Measurements from ENCODE around the gene IL32.
A peak's percentile ranks its signal among the peaks of the same experiment; 100 is the strongest.

The IL32 gene

DNA sequence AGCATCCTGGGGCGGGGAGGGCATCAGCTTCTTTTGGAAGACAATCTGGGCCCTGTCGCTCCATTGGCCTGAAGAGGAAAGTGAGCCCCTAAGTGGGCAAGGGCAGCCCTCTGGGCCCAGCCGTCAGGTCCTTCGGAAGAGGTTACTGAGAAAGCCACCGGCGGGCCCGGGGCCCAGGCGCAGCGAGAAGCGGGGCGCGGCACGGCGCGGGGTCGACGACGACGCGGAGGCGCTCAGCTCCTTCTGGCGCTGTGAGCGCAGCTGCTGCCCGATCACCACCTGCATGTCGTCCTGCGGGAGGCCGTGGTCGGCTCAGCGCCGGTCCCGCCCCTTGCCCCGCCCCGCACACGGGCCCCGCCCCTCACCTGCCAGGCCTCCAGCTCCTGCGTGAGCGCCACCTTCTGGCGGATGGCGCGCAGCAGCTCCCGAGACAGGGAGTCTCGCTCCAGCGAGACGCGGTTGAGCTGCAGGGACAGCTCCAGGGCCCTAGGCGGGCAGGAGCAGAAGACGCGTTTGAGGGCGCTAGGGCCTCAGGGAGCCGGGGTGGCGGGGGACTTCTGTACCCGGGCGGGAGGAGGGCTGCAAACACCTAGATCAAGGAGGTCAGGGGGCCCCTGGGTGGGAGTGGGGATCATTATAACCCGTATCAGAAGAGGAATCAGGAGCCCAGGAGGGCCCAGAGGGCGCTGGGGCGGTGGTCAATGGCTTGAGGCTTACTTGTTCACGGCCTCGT is 37.3 kb upstream of the IL32 start:
- TF ChIP-seq, protein P1, sequence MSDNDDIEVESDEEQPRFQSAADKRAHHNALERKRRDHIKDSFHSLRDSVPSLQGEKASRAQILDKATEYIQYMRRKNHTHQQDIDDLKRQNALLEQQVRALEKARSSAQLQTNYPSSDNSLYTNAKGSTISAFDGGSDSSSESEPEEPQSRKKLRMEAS (IDR thresholded peaks at IDR 0.05) = peak; percentile 73; the same call in 1 of the 2 replicates
- TF ChIP-seq EGR1 (IDR thresholded peaks at IDR 0.05) = no peak
- no peak for TF ChIP-seq EP300 (IDR thresholded peaks at IDR 0.05; ENCODE audit: borderline replicate concordance)
- TF ChIP-seq NFIC (IDR thresholded peaks at IDR 0.05) = no peak
- TF ChIP-seq CEBPB (IDR thresholded peaks at IDR 0.05) = no peak
- TF ChIP-seq TCF12 (IDR thresholded peaks at IDR 0.05; ENCODE audit: low read depth) = peak; percentile 26; the same call in 1 of the 2 replicates
- TF ChIP-seq RAD21 (IDR thresholded peaks at IDR 0.05; ENCODE audit: low read depth) = peak; percentile 69

DNA sequence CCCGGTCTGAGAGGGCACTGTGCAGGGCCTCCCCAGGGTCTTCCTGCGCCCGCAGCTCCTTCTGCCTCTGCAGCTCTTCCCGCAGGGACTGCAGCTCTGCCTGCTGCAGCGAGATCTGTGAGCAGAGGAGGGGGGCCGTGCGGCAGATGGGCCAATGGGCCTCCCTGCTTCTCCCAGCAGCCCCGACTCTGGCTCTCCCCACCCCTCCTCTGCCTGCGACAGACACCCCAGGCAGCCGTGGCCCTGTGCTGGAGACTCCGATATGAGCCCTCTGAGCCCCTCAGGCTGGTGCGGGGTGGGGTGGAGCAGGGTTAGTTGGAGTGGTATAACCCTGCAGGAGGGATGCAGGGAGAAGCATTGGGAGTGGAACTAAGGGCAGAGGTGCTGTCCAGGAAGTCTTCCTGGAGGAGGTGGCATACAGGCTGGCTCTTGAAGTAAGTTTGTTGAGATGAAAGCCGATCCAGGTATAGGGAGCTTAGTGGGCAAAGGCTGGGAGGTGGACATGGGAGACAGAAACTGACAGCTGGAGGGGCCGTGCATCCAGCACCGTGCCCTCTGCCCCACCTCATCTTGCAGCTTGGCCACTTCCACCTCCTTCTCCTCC is 36.6 kb upstream of the IL32 start:
- no peak for TF ChIP-seq NFIC (IDR thresholded peaks at IDR 0.05)
- no peak for TF ChIP-seq TCF12 (IDR thresholded peaks at IDR 0.05; ENCODE audit: low read depth)
- TF ChIP-seq ZBTB7A (IDR thresholded peaks at IDR 0.05; ENCODE audit: low read depth) = no peak
- TF ChIP-seq EGR1 (IDR thresholded peaks at IDR 0.05) = no peak
- TF ChIP-seq, protein P2, sequence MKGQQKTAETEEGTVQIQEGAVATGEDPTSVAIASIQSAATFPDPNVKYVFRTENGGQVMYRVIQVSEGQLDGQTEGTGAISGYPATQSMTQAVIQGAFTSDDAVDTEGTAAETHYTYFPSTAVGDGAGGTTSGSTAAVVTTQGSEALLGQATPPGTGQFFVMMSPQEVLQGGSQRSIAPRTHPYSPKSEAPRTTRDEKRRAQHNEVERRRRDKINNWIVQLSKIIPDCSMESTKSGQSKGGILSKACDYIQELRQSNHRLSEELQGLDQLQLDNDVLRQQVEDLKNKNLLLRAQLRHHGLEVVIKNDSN (IDR thresholded peaks at IDR 0.05) = no peak
- no peak for TF ChIP-seq FOXM1 (IDR thresholded peaks at IDR 0.05; ENCODE audit: borderline replicate concordance, low read depth)
- no peak for TF ChIP-seq YY1 (IDR thresholded peaks at IDR 0.05; ENCODE audit: low read depth)
- no peak for TF ChIP-seq TEAD4 (IDR thresholded peaks at IDR 0.05)
- TF ChIP-seq CREB1 (IDR thresholded peaks at IDR 0.05; ENCODE audit: low read depth) = no peak
- no peak for TF ChIP-seq TAF1 (IDR thresholded peaks at IDR 0.05; ENCODE audit: low read depth)
- TF ChIP-seq, protein P1 (IDR thresholded peaks at IDR 0.05) = no peak
- no peak for TF ChIP-seq RAD21 (IDR thresholded peaks at IDR 0.05; ENCODE audit: low read depth)
- TF ChIP-seq EP300 (IDR thresholded peaks at IDR 0.05; ENCODE audit: borderline replicate concordance) = no peak
- TF ChIP-seq CEBPB (IDR thresholded peaks at IDR 0.05) = no peak

DNA sequence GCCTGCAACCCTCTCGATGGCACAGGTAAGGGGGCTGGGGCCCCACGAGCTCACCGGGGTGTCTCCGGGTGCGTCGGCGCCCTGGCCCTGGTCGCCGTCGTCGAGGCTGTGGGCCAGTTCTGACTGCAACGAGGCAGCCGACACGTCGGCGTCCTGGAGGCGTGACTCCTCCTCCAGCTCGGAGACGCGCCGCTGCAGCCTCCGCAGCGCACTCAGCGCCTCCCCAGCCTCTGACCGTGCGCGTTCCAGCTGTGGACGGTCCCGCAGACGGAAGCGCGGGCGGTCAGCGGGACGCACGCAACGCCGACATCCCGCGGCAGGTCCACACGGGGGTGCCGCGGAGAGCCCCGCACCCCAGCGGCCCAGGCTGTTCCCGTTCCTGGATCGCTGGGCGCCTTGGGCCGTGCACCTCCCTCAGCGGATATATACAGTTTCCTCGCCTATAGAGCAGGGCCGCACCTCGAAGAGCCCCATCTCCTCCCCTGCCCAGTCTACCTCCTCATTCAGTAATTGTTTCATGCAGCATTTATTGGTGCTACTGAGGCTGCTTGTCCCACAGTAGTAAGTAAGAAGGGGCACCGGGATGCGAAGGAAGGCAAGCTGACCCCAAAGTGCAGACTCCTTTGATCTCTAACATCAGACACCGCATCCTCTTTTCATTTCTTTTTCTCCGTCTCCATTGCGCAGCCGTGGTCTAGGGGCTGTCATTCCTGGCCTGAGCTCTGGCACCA is 35.8 kb upstream of the IL32 start:
- TF ChIP-seq EGR1 (IDR thresholded peaks at IDR 0.05) = no peak

DNA sequence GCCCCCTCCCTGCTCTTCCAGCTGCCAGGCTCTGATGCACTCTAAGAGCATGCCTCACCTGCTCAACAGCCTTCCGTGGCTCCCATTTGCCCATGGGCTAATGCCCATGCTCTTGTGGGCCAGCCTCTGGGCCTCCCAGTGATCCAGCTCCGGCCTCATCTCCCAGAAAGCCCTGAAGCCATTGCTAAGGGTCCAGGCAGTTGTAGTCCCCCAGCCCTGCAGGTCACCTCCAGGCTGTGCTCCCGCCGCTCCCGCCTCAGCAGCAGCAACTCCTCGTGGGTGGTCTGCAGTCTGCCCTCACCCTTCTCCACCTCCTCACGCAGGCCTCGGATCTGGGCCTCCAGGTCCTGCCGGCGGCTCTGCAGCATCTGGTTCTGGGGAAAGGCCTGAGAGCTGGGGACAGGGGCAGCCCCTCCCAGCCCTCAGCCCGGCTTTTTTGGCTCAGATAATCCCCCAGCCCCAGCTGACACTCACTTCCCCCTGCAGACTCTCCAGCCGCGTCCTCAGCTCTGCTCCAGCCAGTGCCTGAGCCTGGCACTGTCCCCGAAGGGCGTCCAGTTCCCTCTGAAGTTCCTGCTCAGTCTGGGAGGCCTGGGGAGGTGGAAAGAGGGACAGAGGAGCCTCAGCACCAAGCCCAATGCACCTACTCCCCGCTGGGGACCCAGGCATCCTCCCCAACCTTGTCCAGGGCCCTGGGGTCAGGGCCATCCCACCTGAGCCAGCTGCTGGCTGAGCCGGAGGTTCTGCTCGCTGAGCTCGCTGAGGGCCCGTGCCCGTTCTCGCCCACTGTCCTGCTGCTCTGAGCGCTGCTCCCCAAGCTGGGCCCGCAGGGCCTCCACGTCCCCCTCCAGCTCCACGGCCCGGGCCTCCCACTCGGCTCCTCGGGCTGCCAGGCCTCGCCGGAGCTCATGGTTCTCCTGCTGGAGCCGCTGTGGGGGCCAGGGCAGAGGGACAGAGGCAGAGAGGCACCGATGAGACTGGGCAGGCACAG is 34.9 kb upstream of the IL32 start:
- TF ChIP-seq, protein P2 (IDR thresholded peaks at IDR 0.05) = no peak
- TF ChIP-seq CREB1 (IDR thresholded peaks at IDR 0.05; ENCODE audit: low read depth) (no peak), NFIC (IDR thresholded peaks at IDR 0.05) (no peak), YY1 (IDR thresholded peaks at IDR 0.05; ENCODE audit: low read depth) (no peak), RAD21 (IDR thresholded peaks at IDR 0.05; ENCODE audit: low read depth) (no peak), CEBPB (IDR thresholded peaks at IDR 0.05) (no peak), ZBTB7A (IDR thresholded peaks at IDR 0.05; ENCODE audit: low read depth) (no peak)
- TF ChIP-seq, protein P1 (IDR thresholded peaks at IDR 0.05) = no peak

DNA sequence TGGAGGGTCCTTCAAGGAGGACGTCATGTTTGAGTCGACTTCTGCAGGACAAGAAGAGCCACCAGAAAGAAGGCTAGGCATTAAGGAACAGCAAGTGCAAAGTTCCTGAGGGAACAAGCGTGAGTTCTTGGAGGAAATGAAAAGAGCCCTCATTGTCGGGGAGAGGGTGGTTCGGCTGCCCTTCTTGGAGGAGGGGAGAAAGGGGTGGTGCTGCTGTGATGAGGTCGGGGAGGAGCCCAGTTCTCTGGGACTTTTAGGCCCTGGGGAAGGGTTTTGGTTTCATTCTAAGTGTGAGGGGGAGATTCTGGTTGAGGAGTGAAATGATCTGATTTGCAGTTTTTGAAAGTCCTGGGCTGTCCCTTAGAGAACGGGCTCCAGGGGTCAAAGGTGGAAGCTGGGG is 32.8 kb upstream of the IL32 start:
- no peak for TF ChIP-seq FOXM1 (IDR thresholded peaks at IDR 0.05; ENCODE audit: borderline replicate concordance, low read depth)
- TF ChIP-seq RAD21 (IDR thresholded peaks at IDR 0.05; ENCODE audit: low read depth) = no peak
- no peak for TF ChIP-seq NFIC (IDR thresholded peaks at IDR 0.05)
- no peak for TF ChIP-seq CEBPB (IDR thresholded peaks at IDR 0.05)
- no peak for TF ChIP-seq TCF12 (IDR thresholded peaks at IDR 0.05; ENCODE audit: low read depth)
- TF ChIP-seq, protein P3, sequence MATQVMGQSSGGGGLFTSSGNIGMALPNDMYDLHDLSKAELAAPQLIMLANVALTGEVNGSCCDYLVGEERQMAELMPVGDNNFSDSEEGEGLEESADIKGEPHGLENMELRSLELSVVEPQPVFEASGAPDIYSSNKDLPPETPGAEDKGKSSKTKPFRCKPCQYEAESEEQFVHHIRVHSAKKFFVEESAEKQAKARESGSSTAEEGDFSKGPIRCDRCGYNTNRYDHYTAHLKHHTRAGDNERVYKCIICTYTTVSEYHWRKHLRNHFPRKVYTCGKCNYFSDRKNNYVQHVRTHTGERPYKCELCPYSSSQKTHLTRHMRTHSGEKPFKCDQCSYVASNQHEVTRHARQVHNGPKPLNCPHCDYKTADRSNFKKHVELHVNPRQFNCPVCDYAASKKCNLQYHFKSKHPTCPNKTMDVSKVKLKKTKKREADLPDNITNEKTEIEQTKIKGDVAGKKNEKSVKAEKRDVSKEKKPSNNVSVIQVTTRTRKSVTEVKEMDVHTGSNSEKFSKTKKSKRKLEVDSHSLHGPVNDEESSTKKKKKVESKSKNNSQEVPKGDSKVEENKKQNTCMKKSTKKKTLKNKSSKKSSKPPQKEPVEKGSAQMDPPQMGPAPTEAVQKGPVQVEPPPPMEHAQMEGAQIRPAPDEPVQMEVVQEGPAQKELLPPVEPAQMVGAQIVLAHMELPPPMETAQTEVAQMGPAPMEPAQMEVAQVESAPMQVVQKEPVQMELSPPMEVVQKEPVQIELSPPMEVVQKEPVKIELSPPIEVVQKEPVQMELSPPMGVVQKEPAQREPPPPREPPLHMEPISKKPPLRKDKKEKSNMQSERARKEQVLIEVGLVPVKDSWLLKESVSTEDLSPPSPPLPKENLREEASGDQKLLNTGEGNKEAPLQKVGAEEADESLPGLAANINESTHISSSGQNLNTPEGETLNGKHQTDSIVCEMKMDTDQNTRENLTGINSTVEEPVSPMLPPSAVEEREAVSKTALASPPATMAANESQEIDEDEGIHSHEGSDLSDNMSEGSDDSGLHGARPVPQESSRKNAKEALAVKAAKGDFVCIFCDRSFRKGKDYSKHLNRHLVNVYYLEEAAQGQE (IDR thresholded peaks at IDR 0.05; ENCODE audit: low read depth) = no peak
- TF ChIP-seq, protein P1 (IDR thresholded peaks at IDR 0.05) = no peak
- TF ChIP-seq TAF1 (IDR thresholded peaks at IDR 0.05; ENCODE audit: low read depth) = no peak
- TF ChIP-seq CREB1 (IDR thresholded peaks at IDR 0.05; ENCODE audit: low read depth) = no peak
- TF ChIP-seq ZBTB7A (IDR thresholded peaks at IDR 0.05; ENCODE audit: low read depth) = no peak
- TF ChIP-seq EP300 (IDR thresholded peaks at IDR 0.05; ENCODE audit: borderline replicate concordance) = no peak
- TF ChIP-seq EGR1 (IDR thresholded peaks at IDR 0.05) = no peak
- TF ChIP-seq YY1 (IDR thresholded peaks at IDR 0.05; ENCODE audit: low read depth) = no peak
- TF ChIP-seq TEAD4 (IDR thresholded peaks at IDR 0.05) = no peak

All from Ishikawa (cell line).